ENCODE results near the gene OR10G4. TPM values are rescaled to one million over a fixed set of nuclear protein-coding genes. Genes with fewer than 3 reads are reported as not detected.

The OR10G4 gene
- total and polyA plus RNA-seq, 4 donors: not detected

DNA sequence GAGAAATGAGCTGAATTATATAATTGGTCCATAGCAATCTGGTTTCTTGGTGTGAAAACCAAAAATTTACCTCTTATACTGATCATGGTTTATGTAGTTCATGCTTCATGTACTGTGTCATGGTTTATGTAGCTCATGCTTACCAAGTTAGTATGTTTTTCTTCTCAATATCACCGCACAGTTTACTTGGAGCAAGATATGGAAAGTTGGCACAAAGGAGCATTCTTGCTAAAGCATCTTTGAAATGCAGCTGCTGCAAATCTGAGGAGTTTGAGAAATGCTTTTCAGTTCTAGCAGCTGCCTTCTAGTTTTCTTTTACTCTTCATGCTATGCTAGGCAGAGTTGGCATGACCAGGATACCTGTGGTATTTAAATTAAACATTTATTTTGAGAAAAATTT is 23.9 kb downstream of the OR10G4 start:
- no peak overlapping the region for H3K27ac ChIP-seq (ENCODE audit: low read depth in 1 of 2, low read length in 2 of 2)
- no peak for DNase-seq (ENCODE audit: low spot score)
- no peak for TF ChIP-seq SP1 (IDR thresholded peaks at IDR 0.05)
- TF ChIP-seq, protein P1, sequence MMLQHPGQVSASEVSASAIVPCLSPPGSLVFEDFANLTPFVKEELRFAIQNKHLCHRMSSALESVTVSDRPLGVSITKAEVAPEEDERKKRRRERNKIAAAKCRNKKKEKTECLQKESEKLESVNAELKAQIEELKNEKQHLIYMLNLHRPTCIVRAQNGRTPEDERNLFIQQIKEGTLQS (IDR thresholded peaks at IDR 0.05): no peak
- TF ChIP-seq, protein P2, sequence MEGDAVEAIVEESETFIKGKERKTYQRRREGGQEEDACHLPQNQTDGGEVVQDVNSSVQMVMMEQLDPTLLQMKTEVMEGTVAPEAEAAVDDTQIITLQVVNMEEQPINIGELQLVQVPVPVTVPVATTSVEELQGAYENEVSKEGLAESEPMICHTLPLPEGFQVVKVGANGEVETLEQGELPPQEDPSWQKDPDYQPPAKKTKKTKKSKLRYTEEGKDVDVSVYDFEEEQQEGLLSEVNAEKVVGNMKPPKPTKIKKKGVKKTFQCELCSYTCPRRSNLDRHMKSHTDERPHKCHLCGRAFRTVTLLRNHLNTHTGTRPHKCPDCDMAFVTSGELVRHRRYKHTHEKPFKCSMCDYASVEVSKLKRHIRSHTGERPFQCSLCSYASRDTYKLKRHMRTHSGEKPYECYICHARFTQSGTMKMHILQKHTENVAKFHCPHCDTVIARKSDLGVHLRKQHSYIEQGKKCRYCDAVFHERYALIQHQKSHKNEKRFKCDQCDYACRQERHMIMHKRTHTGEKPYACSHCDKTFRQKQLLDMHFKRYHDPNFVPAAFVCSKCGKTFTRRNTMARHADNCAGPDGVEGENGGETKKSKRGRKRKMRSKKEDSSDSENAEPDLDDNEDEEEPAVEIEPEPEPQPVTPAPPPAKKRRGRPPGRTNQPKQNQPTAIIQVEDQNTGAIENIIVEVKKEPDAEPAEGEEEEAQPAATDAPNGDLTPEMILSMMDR (IDR thresholded peaks at IDR 0.05; ENCODE audit: low read depth, low read length, missing input control): no peak
- TF ChIP-seq, protein P3, sequence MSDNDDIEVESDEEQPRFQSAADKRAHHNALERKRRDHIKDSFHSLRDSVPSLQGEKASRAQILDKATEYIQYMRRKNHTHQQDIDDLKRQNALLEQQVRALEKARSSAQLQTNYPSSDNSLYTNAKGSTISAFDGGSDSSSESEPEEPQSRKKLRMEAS (IDR thresholded peaks at IDR 0.05): no peak
- no peak for TF ChIP-seq TAF1 (conservative IDR thresholded peaks at IDR 0.05)
- no peak for TF ChIP-seq RXRA (IDR thresholded peaks at IDR 0.05)
- TF ChIP-seq YY1 (IDR thresholded peaks at IDR 0.05): no peak
- H3K9me3 ChIP-seq (ENCODE audit: control insufficient read depth in 4 of 4, low read length in 3 of 4): no peaks in the 10 kb centered on the region
- H3K27me3 ChIP-seq (ENCODE audit: control insufficient read depth in 4 of 4, insufficient read depth in 4 of 4, low read length in 3 of 4): peaks cover 0 to 2% (median 0%) of the 10 kb centered on the region in 4 donors
- H3K4me3 ChIP-seq (ENCODE audit: low read depth in 1 of 3, low read length in 3 of 3): no peak overlapping the region
- WGBS: 88% methylated on average over 1 of the region's 1 CpG
- no peak overlapping the region for H3K9ac ChIP-seq (ENCODE audit: low read depth in 1 of 2, low read length in 2 of 2)
- H3K4me1 ChIP-seq (ENCODE audit: control insufficient read depth in 4 of 4, insufficient read depth in 4 of 4, low read length in 3 of 4): no peaks in the 10 kb centered on the region
- no peaks in the 10 kb centered on the region for H3K36me3 ChIP-seq (ENCODE audit: control insufficient read depth in 4 of 4, insufficient read depth in 3 of 4, low read depth in 1 of 4, low read length in 3 of 4)

DNA sequence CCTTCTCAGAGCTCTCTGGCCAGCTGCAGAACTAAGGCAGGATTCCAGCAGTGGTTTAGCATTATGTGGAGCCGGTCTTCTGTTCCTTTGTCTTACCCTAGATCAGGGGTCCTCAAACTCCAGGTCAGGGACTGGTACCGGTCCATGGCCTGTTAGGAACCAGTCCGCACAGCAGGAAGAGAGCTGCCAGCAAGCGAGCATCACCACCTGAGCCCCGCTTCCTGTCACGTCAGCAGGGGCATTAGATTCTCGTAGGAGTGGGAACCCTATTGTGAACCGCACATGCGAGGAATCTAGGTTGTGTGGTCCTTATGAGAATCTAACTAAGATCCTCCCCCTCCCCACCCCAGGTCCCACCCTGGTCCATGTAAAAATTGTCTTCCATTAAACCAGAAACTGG is 26.8 kb downstream of the OR10G4 start:
- 75% methylated on average over 9 of the region's 9 CpGs for WGBS
- Histone ChIP-seq H3K4me1 (ENCODE audit: control insufficient read depth in 4 of 4, insufficient read depth in 4 of 4, low read length in 3 of 4) (no peaks in the 10 kb centered on the region), H3K9me3 (ENCODE audit: control insufficient read depth in 4 of 4, low read length in 3 of 4) (no peaks in the 10 kb centered on the region), H3K9ac (ENCODE audit: low read depth in 1 of 2, low read length in 2 of 2) (no peak overlapping the region), H3K36me3 (ENCODE audit: control insufficient read depth in 4 of 4, insufficient read depth in 3 of 4, low read depth in 1 of 4, low read length in 3 of 4) (no peaks in the 10 kb centered on the region), H3K27ac (ENCODE audit: low read depth in 1 of 2, low read length in 2 of 2) (no peak overlapping the region), H3K4me3 (ENCODE audit: low read depth in 1 of 3, low read length in 3 of 3) (no peak overlapping the region), H3K27me3 (ENCODE audit: control insufficient read depth in 4 of 4, insufficient read depth in 4 of 4, low read length in 3 of 4) (peaks cover 0 to 2% (median 0%) of the 10 kb centered on the region in 4 donors)
- TF ChIP-seq, protein P2 (IDR thresholded peaks at IDR 0.05; ENCODE audit: low read depth, low read length, missing input control): no peak
- TF ChIP-seq RXRA (IDR thresholded peaks at IDR 0.05): no peak
- TF ChIP-seq, protein P4, sequence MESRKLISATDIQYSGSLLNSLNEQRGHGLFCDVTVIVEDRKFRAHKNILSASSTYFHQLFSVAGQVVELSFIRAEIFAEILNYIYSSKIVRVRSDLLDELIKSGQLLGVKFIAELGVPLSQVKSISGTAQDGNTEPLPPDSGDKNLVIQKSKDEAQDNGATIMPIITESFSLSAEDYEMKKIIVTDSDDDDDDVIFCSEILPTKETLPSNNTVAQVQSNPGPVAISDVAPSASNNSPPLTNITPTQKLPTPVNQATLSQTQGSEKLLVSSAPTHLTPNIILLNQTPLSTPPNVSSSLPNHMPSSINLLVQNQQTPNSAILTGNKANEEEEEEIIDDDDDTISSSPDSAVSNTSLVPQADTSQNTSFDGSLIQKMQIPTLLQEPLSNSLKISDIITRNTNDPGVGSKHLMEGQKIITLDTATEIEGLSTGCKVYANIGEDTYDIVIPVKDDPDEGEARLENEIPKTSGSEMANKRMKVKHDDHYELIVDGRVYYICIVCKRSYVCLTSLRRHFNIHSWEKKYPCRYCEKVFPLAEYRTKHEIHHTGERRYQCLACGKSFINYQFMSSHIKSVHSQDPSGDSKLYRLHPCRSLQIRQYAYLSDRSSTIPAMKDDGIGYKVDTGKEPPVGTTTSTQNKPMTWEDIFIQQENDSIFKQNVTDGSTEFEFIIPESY (IDR thresholded peaks at IDR 0.05): no peak
- TF ChIP-seq NR2F2 (IDR thresholded peaks at IDR 0.05): no peak
- no peak for TF ChIP-seq EGR1 (IDR thresholded peaks at IDR 0.05; ENCODE audit: low read depth in 2 of 2)
- TF ChIP-seq, protein P3 (IDR thresholded peaks at IDR 0.05): no peak
- no peak for DNase-seq (ENCODE audit: low spot score)
